SIG-M5 treated with dmso at 0.1 percent for 504 hours (cell line): ENCODE measurements around the gene RPS18.

ENCODE experiments used
- DNase-seq: peaks from one replicate; lab custom pipeline; 2025; ENCODE audit not compliant: unreplicated experiment; lab: John Stamatoyannopoulos, UW

Gene RPS18

DNA sequence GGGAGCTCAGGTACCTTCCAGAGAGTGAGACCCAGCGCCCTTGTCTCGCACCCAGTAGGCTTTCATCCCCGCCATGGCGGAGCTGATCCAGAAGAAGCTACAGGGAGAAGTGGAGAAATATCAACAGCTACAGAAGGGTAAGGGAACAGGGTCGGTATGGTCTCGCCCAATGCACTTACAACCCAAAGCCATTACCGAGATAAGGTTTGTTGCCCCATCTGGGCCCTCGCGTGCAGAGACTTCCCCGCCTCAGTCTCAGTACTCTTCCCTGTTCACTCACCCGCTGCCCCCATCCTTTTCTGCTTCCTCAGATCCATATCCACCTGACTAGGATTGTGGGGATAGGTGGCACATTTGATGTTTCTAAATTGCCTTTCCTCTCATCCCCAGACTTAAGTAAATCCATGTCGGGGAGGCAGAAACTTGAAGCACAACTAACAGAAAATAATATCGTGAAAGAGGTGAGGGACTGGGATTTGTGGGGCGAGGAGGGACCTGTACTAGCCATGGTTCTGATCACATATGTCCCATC lies 18.0 kb downstream of the RPS18 start:
- DNase-seq: no peak

DNA sequence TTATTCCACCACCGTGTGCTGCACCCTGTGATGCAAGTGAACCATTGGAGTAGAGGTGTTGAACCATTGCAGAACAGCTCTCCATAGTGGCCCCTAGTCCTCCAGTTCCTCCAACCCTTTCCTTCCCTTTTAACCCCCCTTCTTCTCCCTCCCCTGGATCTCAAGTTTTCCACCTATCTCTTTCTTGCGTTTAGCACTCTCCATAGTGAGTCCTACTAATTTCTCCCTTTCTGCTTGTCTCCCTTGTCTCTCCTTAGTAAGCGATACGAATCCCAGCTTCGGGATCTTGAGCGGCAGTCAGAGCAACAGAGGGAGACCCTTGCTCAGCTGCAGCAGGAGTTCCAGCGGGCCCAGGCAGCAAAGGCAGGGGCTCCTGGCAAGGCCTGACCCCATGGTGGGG lies 18.6 kb downstream of the RPS18 start:
- DNase-seq: no peak

DNA sequence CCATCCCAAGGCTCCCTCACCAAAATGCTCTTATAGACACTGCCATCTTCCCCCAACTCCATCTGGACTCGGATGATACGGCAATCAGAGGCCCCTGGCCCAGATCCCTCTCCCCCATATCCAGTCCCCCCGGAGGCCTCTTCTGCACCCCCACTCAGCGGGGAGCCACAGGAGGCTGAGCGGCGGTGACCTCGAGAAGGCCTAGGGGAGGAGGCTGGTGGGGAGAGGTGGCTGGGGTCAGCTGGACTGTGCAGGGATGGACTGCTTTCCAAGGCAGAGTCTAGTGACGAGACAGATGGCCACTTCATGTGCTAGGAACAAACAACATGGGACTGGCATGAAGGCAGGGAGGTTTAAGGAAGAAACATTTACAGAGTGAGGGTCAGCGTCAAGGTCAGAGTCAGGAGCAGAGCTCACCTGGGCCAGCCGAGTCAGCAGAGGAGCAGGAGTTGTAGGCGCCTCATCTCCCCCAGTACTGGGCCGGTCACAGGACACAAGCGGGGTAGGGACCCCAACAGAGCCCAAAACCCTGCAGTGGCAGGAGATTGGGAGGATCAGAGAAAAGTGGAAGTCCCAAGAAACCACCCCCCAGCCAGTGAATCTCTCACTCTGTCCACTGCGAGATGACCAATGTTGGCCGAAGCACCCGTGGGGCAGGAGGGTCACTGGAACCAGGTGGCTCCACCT lies 21.3 kb downstream of the RPS18 start:
- DNase-seq: no peak

DNA sequence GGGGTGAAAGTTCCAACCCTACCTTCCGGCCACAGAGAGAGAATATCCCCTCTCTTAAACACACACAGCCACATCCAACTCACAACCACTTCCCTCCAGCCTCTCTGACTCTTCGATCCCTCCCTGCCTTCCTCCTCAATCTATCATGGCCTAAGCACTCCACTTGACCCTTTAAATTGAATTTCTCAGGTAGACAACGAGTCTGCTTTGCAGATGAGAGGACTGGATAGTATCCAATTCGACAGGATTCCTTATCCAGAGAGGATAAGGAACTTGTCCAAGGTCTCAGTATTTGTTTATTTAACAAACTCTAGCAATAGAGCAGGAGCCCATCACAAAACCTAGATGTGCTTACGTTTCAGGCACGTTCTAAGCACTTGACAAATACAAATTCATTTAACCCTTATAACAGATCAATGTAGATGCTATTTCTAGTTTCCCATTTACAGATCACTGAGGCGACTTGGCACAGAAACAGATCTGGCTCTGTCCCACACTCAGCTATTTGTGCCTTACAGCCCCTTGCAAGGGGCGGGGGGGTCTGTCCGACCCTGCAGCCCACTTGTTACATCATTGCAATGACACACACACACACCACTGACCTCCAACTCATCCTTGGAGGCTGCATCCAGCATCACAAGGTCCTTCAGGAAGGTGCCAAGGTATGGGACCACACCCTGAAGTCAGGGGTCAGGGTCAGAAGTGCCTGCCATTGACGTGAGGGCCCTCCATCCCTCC lies 22.4 kb downstream of the RPS18 start:
- no peak for DNase-seq

- no peak for DNase-seq
These were observed 23.9 kb downstream of the RPS18 start for GRCh38 chr6:33295621-33296369.

DNA sequence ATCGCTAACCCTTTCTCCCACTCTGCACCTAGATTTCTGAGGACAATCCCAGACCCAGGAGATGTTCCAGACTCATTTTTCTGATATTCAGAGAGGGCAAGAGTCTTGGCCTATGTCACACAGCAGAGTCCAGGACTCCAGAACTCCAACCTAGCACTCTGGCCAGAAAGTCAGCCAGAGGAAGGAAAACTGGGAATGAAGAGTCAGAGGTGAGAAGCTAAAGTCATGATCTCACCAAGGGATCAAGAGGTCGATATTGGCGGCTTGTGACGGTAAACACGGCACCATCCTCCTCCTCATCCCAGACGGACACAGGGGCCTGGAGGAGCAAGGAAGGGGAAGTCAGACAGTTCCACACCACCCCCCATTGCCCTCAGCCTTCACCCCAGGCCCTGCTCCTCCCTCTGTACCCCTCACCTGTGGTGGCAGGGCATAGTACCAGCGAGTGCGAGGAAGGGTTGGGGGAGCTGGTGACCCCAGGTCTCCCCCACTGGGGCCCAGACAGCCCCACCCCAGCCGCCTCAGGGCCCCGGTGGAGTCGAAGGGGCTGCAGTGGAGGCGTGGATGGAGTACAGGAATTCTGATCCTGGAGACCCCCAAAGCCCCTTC lies 25.0 kb downstream of the RPS18 start:
- no peak for DNase-seq

DNA sequence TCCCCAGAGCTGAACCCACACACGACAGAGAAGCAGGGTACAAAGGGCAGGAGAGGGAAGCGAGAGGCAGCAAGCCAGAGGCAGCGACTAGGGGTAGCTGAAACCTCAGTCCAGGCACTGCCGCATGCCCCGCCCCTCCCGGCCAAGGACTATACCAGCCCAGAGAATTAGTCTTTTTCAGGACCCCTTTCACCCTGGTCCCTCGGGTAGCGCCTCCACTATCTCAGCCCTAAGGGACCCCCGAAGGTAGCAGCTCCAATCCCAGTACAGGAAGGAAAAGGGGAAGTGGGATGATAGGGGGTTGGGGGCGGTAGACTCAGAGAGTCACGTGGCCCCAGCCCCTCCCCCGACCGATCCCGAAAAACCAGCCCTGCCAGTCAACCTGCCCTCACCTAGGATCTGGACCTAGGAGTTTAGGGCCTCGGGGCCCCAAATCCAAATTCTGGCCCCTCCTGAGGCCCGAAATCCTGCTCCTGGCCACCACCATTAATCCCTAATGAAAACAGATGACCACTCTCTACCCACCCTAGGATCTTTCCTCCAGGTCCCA lies 25.6 kb downstream of the RPS18 start:
- peak; percentile 49 for DNase-seq

- DNase-seq: peak; percentile 74
These were observed 26.3 kb downstream of the RPS18 start for GRCh38 chr6:33297956-33298772.

GRCh38 chr6:33298773-33299236 lies 26.9 kb downstream of the RPS18 start, which contains the start of gene RGL2:
RGL2 (minus strand) TSS chr6:33298942; CDS start chr6:33298610, 332 bp downstream.
- DNase-seq: peak; percentile 74

DNA sequence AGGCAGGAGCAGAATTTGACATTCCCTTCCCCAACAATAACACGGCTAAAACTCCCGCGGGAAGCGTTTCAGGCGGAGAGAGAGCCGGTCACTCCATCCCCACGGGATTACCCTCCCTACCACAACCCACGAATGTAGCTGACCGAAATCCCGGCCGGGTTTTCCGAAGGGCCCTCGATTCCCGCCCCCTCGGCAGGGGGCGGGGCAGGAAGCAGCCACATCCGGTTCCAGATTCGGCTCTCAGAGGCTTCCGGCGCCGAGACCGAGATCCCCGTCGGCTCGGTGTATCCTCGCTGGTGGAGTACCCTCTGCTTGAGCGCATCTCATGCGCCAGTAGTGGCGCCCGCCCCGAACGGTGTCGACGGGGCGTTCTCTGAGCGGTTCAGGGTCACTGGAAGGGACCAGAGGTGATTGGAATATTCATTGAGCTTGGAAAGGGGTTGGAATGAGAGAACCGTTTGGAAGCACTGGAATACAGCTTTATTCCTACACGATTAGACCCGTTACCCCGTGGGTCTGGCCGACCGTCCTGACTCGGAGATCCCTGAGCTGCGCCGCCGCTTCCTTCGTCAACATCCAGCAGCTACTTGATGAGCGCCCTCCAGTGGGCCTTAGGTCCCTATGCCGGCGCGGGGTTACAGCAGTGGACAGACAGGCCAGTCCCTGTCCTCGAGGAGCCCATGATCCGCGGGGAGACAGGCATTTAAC lies 27.5 kb downstream of the RPS18 start:
- DNase-seq: peak; percentile 82

GRCh38 chr6:33301877-33302276 lies 30.0 kb downstream of the RPS18 start:
- DNase-seq: no peak

DNA sequence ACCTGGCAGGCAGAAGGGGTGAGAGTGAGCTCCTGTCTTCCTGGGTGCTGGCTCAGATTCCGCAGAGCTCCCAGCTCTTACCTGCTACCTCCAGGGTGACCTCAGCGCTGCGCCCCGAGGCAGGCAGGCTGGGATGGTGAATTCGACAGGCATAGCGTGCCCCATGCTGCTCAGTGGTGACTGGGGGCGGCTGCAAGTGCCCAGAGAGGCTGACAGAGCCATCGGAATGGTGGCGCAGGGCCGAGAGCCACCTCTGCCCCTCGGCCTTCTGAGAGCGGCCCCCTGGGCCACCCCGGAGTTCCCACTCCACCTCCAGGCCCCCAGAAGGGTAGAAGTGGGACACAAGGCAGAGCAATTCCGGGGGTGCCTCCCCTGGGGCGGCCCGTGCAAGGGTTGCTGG lies 32.3 kb downstream of the RPS18 start:
- no peak for DNase-seq

- no peak for DNase-seq
These were observed 33.2 kb downstream of the RPS18 start for GRCh38 chr6:33305052-33305451.

- DNase-seq: no peak
These were observed 34.5 kb downstream of the RPS18 start for GRCh38 chr6:33306356-33306755.

GRCh38 chr6:33312361-33313104 lies 40.7 kb downstream of the RPS18 start:
- peak; percentile 66 for DNase-seq

DNA sequence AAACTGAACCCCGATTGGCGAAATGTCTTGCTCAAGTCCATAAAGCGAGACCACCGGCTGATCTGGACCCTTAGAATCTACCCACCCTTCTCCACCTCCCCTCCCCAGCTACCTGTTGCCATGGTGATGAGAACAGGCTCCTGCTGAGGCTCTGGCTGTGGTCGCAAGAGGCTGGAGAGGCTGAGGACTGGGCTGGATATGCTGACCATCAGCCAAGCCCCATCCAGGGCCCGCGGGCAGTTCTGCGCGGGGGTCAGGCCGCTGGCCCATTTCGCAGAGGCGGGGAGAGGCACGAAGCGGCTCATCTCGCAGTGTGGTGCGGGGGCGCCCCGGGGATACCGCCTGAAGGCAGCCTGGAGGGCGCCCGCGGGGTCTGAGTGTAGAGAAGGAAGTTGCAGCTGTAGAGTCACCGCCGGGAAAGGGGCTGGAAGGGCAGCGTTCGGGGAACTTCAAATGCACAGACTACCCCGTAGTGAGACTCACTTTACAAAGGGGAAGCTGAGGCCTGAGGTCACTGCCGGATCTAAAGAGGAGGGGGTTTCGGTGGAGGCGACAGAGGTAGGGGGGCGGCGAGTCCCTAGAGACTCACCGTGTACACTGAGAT lies 41.3 kb downstream of the RPS18 start:
- peak; percentile 76 for DNase-seq

GRCh38 chr6:33313709-33314514 lies 42.0 kb downstream of the RPS18 start, which contains the start of gene TAPBP:
TAPBP (minus strand) TSS chr6:33314078; CDS start chr6:33314041, 37 bp downstream.
- DNase-seq: peak; percentile 69
